Effector memory CD8-positive, alpha-beta T cell (primary cell): ENCODE measurements around the gene GRK1.

ENCODE experiments used
- ATAC-seq: fragments of 150-1000 bp; cut with Tn5 transposase; replicated peaks from 2 replicates; pipeline ENCODE4 v1.10.0; 2021; ENCODE audit warnings: mild to moderate bottlenecking, moderate library complexity
- DNase-seq, 3 experiments: peaks; one replicate each; pipeline ENCODE4 v3.0.0; 2021
- H3K27ac Mint-ChIP-seq, 2 donors: one replicate each; pipeline ENCODE4 v1.8.0; 2022; ENCODE audit warnings: mild to moderate bottlenecking in 2 of 2, mixed read lengths in 2 of 2, moderate library complexity in 2 of 2
- H3K27me3 Mint-ChIP-seq, 2 donors: one replicate each; pipeline ENCODE4 v1.8.0; 2022; ENCODE audit warnings: mixed read lengths in 2 of 2
- H3K36me3 Mint-ChIP-seq: one replicate; pipeline ENCODE4 v1.8.0; 2022; ENCODE audit warnings: mild to moderate bottlenecking, moderate library complexity, mixed read lengths; ENCODE audit not compliant: insufficient read depth
- H3K4me1 Mint-ChIP-seq, 2 donors: one replicate each; pipeline ENCODE4 v1.8.0; 2022; ENCODE audit warnings: low read depth in 2 of 2, mixed read lengths in 2 of 2
- H3K4me3 Mint-ChIP-seq, 2 donors: one replicate each; pipeline ENCODE4 v1.8.0; 2022; ENCODE audit warnings: mild to moderate bottlenecking in 2 of 2, mixed read lengths in 2 of 2, moderate library complexity in 2 of 2
- H3K9me3 Mint-ChIP-seq, 2 donors: one replicate each; pipeline ENCODE4 v1.8.0; 2022; ENCODE audit warnings: mixed read lengths in 2 of 2

GRK1 gene

DNA sequence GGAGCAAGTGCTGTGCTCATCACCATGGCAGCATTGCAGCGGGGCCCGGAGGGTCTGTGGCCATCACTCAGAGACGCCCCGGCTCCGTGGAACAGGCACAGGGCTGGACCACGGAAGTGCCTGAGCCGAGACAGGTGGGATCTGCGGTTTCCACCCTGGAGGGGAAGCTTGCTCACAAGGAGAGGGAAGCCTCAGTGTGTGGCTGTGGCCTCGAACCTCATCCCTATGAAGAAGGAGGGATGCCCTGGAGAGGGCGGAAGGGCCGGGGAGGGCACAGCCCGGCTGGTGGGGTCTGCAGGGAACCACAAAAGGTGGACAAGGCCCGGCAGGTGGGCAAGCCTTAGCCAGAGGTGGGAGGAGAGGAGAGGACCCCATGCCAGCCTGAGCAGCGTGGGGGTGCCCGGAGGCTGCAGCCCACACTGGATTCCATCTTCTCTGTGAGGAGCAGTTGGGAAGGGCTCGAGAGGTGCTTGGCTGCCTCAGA, 61.6 kb downstream of the GRK1 start:
- no peak for ATAC-seq
- H3K27ac Mint-ChIP-seq = no peak overlapping the region
- H3K36me3 Mint-ChIP-seq = peaks cover 35% of the 10 kb centered on the region
- DNase-seq = no peak
- H3K4me3 Mint-ChIP-seq = no peak overlapping the region
- peaks cover 0 to 7% of the 10 kb centered on the region in 2 donors for H3K4me1 Mint-ChIP-seq
- H3K9me3 Mint-ChIP-seq = no peaks in the 10 kb centered on the region
- peaks cover 14 to 27% of the 10 kb centered on the region in 2 donors for H3K27me3 Mint-ChIP-seq

DNA sequence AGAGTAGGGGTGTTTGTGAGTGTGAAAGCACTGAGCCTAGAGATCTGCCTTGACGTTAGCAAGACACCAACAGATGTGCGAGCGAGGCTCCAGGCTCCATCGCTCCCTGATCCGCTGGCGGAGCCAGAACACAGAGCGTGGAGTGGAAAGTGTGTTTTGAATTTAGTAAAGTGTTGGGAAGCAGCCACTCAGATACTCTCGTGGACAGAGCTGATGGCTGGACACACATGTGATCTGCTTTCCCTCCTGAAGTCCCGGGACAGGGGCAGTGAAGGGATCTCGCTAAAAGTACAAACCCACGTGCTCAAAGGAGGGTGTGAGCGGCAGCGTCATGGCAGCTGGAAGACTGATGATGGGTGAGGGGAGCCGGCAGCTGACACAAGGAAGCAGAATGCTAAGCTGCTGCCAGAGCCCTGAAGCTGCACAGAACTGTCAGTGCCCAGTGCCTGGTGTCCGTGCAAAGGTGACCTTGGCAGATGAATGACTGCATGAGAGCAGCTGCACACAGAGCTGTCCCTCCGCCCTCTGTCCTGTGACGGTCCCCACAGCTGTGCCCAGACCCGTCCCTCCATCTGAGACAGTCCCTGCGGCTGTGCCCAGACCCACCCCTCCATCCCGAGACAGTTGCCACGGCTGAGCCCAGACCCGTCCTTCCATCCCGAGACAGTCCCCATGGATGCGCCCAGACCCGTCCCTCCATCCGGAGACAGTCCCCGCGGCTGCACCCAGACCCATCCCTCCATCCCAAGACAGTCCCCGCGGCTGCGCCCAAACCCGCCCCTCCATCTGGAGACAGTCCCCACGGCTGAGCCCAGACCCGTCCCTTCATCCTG, 62.4 kb downstream of the GRK1 start:
- DNase-seq (no peak), ATAC-seq (no peak)
- peaks cover 27% of the 10 kb centered on the region for H3K36me3 Mint-ChIP-seq
- peaks cover 0 to 4% of the 10 kb centered on the region in 2 donors for H3K4me1 Mint-ChIP-seq
- no peak overlapping the region for H3K4me3 Mint-ChIP-seq
- H3K27me3 Mint-ChIP-seq = peaks cover 14 to 27% of the 10 kb centered on the region in 2 donors
- no peaks in the 10 kb centered on the region for H3K9me3 Mint-ChIP-seq
- no peak overlapping the region for H3K27ac Mint-ChIP-seq

DNA sequence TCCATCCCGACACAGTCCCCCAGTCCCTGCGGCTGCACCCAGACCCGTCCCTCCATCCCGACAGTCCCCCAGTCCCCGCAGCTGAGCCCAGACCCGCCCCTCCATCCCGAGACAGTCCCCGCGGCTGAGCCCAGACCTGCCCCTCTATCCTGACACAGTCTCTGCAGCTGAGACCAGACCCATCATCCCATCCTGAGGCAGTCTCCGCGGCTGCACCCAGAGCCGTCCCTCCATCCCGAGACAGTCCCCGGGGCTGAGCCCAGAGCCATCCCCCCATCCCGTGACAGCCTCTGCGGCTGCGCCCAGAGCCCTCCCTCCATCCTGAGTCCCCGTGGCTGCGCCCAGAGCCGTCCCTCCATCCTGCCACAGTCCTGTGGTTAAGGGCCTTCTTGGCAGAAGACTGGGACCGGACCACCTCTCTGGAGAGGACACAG, 63.3 kb downstream of the GRK1 start:
- Mint-ChIP-seq H3K4me1 (no peaks in the 10 kb centered on the region), H3K36me3 (peaks cover 19% of the 10 kb centered on the region), H3K9me3 (no peaks in the 10 kb centered on the region), H3K27me3 (peaks cover 14 to 27% of the 10 kb centered on the region in 2 donors), H3K4me3 (no peak overlapping the region), H3K27ac (no peak overlapping the region)
- no peak for ATAC-seq
- DNase-seq = no peak

DNA sequence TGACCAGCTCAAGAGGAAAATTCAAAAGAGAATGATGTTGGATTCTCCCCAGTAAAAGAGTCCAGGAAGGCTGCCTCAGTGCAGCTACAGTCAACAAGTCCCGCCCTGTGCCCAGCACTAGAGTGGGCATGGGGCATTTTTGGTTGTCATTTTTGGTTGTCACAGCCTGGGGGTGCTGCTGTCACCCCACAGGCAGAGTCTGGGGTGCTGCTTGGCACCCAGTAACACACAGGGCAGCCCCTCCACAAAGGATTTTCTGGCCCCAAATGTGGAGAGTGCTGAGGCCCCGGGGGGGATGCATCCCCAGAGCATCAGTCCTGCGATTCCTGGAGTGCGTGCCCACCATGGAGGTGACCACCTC, 63.8 kb downstream of the GRK1 start:
- Mint-ChIP-seq H3K36me3 (peaks cover 19% of the 10 kb centered on the region), H3K4me3 (no peak overlapping the region), H3K9me3 (no peaks in the 10 kb centered on the region), H3K4me1 (no peaks in the 10 kb centered on the region), H3K27ac (no peak overlapping the region), H3K27me3 (peaks cover 14 to 27% of the 10 kb centered on the region in 2 donors)
- DNase-seq (no peak), ATAC-seq (no peak)

DNA sequence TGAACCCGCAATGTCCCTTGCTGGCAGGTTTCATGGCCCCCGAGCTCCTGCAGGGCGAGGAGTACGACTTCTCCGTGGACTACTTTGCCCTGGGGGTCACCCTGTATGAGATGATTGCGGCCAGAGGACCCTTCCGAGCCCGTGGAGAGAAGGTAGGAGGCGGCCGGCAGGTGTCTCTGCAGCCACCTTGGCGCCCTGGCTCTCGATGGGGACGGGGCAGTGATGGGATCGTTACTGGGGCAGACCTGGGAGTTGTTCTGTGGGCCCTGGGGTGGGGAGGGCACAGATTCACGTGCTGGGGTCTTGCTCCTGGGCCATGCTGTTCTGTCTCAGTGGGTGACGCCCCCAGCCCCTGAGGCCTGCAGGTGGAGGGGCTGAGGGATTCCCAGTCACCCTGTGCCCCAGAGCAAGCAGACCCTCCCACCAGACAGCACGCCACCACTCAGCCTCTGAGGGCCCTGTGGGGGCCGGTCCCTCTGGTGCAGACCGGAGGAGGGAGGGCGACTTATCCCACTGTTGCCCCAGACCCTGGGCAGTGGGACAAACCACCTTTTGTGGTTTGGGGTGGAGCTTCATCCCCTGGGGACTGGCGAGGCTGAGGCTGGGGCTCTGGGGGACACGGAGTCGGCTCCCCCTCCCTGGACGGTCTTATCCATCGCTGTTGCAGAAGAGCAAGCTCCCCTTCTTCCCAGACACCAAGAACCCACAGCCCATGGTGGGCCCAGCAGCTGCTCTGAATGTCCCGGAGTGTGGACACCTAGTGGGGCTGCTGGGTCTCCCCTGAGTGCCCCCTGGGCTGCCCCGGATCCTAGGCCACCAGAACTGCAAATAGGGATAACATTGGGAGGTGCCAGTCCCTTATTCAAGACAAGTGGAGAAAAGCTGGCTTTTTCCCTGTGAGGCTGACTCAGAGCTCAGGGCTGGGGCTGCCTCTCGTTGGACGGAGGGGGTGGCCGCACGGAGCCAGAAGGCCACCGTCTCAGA, 64.5 kb downstream of the GRK1 start:
- H3K27me3 Mint-ChIP-seq = peaks cover 14 to 27% of the 10 kb centered on the region in 2 donors
- peaks cover 15% of the 10 kb centered on the region for H3K36me3 Mint-ChIP-seq
- ATAC-seq = no peak
- no peaks in the 10 kb centered on the region for H3K9me3 Mint-ChIP-seq
- no peaks in the 10 kb centered on the region for H3K4me1 Mint-ChIP-seq
- H3K4me3 Mint-ChIP-seq = no peak overlapping the region
- no peak overlapping the region for H3K27ac Mint-ChIP-seq
- no peak for DNase-seq

DNA sequence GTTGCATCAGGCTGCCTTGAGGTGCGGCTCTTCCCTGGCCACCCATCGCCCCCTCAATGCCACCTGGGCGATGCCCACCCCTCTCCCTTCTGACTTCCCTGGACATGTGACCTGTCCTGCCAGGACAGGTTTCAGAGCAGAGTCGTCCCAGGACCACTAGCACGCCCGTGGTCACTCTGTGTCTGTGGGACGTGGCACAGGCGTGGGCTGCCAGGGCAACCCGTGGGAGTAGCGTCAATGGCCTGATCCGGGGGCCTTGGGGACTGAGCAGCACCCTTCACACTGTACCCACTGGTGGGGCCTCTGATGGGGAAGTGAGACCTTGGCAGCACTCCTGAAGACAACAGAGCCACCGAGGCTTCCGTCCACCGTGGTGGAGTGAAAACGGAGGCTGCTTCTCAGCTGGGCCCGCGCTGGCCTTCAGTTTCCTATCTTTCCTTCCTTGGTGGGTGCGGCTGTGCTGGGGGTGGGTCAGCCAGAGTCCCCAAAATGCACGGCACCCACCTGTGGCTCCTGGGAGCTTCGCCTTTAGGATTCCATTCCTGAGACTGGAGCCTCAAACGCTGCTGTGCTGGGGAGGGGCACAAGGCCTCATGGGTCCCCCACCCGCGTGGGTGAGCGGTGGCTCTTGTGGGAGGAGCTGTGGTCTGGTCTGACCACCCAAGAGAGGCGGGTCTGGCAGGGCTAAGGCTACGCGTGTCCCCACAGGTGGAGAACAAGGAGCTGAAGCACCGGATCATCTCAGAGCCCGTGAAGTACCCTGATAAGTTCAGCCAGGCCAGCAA, 65.3 kb downstream of the GRK1 start:
- no peak overlapping the region for H3K4me3 Mint-ChIP-seq
- no peak overlapping the region for H3K27ac Mint-ChIP-seq
- H3K4me1 Mint-ChIP-seq = no peaks in the 10 kb centered on the region
- no peak for ATAC-seq
- H3K27me3 Mint-ChIP-seq = peaks cover 14 to 27% of the 10 kb centered on the region in 2 donors
- H3K36me3 Mint-ChIP-seq = peaks cover 8% of the 10 kb centered on the region
- H3K9me3 Mint-ChIP-seq = no peaks in the 10 kb centered on the region
- no peak for DNase-seq

DNA sequence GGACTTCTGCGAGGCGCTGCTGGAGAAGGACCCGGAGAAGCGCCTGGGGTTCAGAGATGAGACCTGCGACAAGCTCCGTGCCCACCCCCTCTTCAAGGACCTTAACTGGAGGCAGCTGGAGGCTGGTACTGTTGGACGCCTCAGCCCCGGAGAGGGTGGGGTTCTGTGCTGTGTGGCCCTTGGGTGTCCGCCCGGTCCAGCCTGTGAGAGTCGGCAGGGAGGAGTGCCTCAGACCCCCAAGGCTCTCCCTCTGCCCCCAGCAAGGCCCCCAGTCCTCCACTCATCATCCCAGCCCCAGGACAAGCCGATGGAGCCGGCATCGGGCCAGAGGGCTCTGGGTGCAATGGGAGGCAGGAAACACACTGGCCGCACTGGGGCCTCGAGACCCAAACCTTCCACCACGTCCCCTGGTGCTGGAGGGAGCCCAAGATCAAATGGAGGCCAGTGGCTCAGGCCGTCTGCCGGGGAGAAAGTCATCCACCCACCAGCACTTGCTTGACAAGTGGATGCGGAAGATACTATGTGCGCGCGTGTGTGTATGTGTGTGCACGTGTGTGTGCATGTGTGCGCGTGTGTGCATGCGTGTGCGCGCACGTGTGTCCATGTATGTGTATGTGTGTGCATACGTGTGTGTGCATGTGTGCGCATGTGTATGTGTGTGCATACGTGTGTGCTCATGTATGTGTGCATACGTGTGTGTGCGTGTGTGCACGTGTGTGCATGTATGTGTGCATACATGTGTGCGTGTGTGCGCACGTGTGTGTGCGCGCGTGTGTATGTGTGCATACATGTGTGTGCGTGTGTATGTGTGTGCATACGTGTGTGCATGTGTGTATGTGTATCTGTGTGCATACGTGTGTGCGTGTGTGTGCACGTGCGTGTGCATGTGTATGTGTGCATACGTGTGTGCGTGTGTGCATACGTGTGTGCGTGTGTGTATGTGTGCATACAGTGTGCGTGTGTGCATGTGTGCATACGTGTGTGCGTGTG, 66.2 kb downstream of the GRK1 start:
- Mint-ChIP-seq H3K9me3 (no peaks in the 10 kb centered on the region), H3K4me3 (no peak overlapping the region)

DNA sequence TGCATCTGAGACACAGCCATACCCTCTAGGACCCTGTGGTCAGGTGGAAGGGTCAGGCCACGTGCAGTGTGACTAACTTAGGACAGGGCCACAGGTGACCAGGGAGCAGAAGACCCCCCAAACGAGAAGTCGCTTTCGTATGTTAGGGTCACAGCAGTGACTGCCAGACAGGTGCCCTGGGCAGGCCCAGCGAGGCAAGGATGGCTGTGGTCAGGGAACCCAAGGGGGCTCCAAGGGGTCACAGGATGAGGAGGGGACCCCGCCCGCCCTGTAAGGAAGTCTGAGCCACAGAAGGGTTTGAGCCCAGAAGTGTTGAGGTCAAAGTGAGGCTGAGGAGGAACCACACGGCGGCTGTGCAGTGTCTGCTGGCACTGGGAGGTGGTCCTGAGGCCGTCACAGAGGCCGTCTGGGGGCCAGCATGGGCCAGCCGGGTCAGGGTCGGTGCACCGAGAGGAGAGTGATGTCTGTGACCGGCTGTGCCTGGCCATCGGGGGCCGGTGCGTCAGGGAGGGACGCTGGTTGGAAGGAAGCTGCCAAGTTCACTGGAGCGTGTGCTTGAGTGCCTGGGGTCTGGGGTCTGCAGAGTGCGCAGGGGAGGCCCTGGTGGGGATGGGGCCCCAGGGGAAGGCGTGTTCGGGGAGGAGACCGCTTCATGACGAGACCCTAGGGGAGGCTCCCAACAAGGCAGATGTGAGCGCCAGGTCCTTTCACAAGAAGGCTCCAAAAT, 67.2 kb downstream of the GRK1 start:
- Mint-ChIP-seq H3K9me3 (no peaks in the 10 kb centered on the region), H3K27ac (peak overlapping the region in 1 of 2 donors; percentile 65), H3K27me3 (peaks cover 6 to 28% of the 10 kb centered on the region in 2 donors), H3K4me1 (no peaks in the 10 kb centered on the region), H3K36me3 (peaks cover 5% of the 10 kb centered on the region), H3K4me3 (no peak overlapping the region)
- DNase-seq (no peak), ATAC-seq (no peak)

More for the DNA sequence above, 66.2 kb downstream of the GRK1 start:
- no peak overlapping the region for H3K27ac Mint-ChIP-seq
- H3K27me3 Mint-ChIP-seq = peaks cover 14 to 35% of the 10 kb centered on the region in 2 donors
- no peaks in the 10 kb centered on the region for H3K4me1 Mint-ChIP-seq
- H3K36me3 Mint-ChIP-seq = peaks cover 8% of the 10 kb centered on the region
- ATAC-seq (no peak), DNase-seq (no peak)

DNA sequence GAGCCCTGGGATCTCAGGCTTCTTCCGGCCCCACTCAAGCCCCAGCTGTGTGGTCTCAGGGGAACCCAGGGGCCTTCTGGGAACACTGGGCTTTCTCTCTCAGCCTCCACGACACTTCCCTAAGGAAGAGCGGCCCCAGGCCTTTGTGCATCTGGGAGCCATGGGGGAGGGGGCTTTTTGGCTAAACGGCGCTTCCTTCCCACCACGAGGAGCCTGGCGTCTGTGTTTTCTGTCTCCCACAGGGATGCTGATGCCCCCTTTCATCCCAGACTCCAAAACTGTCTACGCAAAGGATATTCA, 67.8 kb downstream of the GRK1 start:
- no peak for DNase-seq
- Mint-ChIP-seq H3K27me3 (peaks cover 6 to 28% of the 10 kb centered on the region in 2 donors), H3K4me1 (no peaks in the 10 kb centered on the region), H3K36me3 (peaks cover 5% of the 10 kb centered on the region), H3K9me3 (no peaks in the 10 kb centered on the region), H3K27ac (no peak overlapping the region), H3K4me3 (no peak overlapping the region)
- ATAC-seq = no peak

DNA sequence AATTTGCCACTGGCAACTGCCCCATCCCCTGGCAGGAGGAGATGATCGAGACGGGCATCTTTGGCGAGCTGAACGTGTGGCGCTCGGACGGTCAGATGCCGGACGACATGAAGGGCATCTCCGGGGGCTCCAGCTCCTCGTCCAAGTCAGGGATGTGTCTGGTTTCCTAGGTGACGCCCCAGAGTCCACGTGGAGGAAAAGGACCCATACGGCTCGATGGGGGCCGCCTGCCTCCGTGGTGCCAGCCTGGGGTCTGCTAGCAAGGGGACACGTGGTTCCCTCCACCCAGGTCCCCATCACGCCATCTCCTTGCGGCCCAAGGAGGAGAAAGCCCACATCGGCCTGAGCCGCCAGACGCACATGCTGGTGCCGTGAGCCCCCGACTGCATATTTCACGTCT, 68.2 kb downstream of the GRK1 start:
- H3K36me3 Mint-ChIP-seq = peaks cover 5% of the 10 kb centered on the region
- H3K4me1 Mint-ChIP-seq = no peaks in the 10 kb centered on the region
- no peak overlapping the region for H3K27ac Mint-ChIP-seq
- no peaks in the 10 kb centered on the region for H3K9me3 Mint-ChIP-seq
- DNase-seq = no peak
- no peak overlapping the region for H3K4me3 Mint-ChIP-seq
- ATAC-seq = no peak
- peaks cover 9 to 28% of the 10 kb centered on the region in 2 donors for H3K27me3 Mint-ChIP-seq

DNA sequence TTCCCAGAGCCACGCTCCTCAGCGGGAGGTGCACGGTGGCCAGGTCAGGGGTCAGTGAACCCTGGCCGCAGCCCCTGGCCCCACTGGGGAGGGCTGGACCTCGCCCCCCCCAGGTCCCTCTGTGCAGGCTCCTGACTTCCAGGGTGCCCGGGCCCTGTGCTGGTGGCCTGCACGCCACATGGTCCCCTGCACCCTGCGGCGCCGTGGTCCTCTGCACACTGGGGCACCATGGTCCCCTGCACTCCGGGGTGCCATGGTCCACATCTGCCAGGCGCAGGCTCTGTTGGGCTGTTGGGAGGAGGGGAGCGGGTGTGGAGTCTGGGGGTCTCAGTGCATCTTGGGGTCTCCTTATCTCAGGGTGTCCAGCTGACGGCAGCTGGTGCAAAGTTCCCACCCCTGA, 68.7 kb downstream of the GRK1 start:
- no peak for DNase-seq
- Mint-ChIP-seq H3K27ac (no peak overlapping the region), H3K36me3 (peaks cover 2% of the 10 kb centered on the region), H3K4me3 (no peak overlapping the region), H3K9me3 (no peaks in the 10 kb centered on the region), H3K4me1 (peaks cover 0 to 2% of the 10 kb centered on the region in 2 donors), H3K27me3 (peaks cover 12 to 28% of the 10 kb centered on the region in 2 donors)
- ATAC-seq = no peak
